GM19372 (cell line): ENCODE measurements around the gene HSPB6.

Source experiments
- ATAC-seq: cut with Tn5 transposase; IDR thresholded peaks from one replicate; pipeline ENCODE4 v1.9.1; 2021; ENCODE audit warnings: mild to moderate bottlenecking, low read depth, moderate library complexity; ENCODE audit not compliant: unreplicated experiment

Gene HSPB6

DNA sequence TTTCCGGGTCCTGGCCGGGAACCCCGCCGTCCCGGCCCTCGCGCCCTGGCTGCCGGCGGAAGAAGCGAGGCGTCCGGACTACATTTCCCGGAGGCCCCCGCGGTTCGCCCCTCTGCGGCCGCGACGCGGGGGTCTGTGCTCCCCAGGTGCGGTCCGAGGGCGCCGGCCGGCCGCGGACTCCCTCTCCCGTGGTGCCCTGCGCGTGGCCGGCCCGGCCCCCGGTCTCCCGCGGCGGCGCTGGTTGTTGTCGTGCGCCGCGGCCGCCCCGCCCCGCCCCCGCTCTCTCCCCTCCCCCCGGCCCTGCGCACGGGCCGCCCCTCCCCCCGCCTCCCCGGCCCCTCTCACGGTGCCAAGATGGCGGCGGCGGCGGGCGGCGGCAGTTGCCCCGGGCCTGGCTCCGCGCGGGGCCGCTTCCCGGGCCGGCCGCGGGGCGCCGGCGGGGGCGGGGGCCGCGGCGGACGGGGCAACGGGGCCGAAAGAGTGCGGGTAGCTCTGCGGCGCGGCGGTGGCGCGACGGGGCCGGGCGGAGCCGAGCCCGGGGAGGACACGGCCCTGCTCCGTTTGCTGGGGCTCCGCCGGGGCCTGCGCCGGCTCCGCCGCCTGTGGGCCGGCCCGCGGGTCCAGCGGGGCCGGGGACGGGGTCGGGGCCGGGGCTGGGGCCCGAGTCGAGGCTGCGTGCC lies 39.0 kb downstream of the HSPB6 start, which contains the start of gene KMT2B:
KMT2B (plus strand) TSS at position 339 of the 680 bp plus-strand sequence; CDS start at position 355, 16 bp downstream.
- peak; percentile 58 for ATAC-seq

DNA sequence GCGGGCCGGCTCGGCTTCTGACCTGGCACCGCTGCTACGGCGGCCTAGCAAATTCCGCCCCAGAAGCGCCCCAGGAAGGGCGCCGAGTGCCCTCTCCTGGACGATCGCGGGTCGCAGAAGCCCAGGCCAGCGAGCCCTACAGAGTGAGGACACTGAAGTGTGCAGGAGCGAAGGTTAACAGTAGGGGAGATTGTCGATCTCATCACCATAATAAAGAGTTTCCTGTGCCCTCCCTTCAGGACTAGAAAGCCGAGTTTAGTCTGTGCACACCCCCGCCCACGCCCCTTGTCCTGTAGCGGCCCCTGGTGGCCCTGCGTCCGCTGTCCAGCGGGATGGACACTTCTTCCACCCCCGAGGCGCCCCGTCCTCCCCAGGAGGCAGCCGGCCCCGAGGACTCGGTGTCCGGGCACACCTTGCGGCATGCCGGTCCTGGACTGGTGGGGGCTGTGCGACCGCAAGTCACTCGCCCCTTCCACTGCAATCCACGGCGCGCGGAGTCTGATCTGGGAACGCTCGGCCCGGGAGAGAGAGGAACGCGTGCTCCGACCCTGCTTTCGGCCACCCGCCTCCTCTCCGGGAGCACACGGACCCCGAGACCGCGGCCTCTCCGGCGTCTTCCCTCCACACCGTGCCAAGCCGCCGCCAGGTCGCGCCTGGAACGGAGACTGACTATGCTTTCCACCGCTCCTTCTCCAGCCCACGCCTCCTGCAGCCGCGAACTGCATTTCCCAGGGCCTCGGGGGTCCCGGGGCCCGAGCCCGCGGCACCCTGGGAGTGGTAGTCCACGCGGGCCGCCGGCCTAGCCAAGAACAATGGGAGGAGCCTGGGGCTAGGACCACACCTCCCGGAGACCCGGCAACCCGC lies 39.8 kb downstream of the HSPB6 start:
- peak; percentile 64 for ATAC-seq

DNA sequence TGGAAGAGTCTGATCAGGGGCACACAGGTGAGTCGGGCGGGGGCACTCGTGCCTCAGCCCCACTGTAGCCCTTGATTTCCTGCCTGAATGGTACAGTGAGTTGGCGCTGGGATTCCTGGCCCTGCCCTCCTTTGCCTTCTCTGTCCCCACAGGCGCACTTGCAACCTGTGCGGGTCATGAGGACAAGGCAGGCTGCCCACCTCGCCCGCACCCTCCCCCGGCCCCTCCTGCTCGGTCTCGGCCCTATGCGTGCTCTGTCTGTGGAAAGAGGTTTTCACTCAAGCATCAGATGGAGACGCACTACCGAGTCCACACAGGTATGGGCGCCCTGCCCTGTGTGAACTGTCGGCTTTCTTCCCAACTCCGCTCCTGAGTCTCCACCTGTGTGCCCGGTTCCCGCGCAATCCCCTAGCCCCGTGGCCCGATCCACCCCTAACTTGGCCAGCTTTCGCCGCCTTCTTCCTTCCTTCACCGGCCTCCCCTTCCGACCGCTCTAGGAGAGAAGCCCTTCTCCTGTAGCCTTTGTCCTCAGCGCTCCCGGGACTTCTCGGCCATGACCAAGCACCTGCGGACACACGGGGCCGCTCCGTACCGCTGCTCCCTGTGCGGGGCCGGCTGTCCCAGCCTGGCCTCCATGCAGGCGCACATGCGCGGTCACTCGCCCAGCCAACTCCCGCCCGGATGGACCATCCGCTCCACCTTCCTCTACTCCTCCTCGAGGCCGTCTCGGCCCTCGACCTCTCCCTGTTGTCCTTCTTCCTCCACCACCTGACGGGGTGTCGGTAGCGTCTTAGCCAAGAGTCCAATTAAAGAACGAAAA lies 40.6 kb downstream of the HSPB6 start:
- ATAC-seq, result no peak

DNA sequence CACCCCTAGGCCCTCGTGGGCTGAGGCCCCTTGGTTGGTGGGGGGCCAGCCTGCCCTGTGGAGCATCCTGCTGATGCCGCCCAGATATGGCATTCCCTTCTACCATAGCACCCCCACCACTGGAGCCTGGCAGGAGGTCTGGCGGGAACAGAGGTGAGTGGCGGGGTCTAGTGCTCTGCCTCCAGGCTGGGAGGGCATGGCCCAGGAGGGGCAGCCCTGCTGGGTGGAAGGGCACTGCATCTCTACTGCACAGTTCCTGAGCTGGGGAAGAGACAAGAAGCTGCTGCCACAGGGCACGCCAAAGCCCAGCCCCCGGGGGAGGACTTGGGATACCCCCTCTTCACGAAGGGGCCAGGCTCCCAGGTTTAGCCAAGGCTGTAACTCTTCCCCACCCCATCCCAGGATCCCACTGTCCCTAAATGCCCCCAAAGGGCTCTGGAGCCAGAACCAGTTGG lies 41.4 kb downstream of the HSPB6 start:
- ATAC-seq, result no peak

DNA sequence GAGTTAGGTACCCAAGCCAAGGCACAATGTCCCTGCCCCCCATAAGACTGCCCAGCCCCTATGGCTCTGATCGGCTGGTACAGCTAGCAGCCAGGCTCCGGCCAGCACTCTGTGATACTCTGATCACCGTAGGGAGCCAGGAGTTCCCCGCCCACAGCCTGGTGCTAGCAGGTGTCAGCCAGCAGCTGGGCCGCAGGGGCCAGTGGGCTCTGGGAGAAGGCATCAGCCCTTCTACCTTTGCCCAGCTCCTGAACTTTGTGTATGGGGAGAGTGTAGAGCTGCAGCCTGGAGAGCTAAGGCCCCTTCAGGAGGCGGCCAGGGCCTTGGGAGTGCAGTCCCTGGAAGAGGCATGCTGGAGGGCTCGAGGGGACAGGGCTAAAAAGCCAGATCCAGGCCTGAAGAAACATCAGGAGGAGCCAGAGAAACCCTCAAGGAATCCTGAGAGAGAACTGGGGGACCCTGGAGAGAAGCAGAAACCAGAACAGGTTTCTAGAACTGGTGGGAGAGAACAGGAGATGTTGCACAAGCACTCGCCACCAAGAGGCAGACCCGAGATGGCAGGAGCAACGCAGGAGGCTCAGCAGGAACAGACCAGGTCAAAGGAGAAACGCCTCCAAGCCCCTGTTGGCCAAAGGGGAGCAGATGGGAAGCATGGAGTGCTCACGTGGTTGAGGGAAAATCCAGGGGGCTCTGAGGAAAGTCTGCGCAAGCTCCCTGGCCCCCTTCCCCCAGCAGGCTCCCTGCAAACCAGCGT lies 42.1 kb downstream of the HSPB6 start:
- ATAC-seq, result no peak

DNA sequence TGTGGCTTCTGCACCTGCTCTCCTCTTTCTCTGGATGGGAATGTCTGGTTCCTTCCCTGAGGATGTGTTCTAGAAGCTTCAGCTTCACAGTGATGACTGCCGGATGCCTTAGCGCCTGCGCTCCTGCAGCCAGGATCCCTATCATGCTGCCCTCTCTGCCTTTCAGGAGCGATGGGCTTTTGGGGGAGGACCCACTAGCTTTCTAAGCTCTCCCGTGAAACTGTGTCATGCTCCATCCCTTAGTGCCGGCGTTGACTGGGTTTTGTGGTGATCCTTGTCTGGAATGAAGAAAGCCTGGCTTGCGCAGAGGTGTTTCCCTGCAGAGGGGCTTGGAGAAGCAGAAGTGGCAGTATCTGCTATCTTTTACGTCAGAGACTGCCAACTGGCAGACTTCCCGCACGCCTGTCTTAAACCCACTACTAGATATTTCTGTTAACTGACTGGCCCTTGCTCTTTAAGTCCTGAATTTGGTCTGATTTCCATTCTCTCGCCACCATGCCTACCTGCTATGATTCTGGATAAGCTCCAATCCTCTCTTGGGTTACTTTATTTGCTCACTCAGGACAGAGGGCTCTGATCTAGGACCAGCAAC lies 42.8 kb downstream of the HSPB6 start:
- no peak for ATAC-seq

DNA sequence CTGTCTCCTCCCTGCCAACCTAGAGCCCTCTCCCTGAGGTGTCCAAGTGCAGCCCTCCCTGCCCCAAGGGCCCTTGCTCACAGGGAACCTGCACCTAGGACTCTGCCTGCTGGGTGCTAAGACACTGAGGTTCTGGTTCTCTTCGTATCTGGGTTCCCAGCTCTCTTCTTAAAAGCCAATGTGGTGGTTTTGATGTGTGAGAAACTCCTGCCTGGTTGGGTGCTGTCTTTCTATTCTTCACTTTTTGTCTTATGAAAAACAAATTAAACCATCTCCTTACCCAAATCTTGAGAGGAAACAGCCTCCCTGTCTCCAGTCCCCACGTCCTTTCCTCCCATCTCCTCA lies 43.4 kb downstream of the HSPB6 start:
- no peak for ATAC-seq

DNA sequence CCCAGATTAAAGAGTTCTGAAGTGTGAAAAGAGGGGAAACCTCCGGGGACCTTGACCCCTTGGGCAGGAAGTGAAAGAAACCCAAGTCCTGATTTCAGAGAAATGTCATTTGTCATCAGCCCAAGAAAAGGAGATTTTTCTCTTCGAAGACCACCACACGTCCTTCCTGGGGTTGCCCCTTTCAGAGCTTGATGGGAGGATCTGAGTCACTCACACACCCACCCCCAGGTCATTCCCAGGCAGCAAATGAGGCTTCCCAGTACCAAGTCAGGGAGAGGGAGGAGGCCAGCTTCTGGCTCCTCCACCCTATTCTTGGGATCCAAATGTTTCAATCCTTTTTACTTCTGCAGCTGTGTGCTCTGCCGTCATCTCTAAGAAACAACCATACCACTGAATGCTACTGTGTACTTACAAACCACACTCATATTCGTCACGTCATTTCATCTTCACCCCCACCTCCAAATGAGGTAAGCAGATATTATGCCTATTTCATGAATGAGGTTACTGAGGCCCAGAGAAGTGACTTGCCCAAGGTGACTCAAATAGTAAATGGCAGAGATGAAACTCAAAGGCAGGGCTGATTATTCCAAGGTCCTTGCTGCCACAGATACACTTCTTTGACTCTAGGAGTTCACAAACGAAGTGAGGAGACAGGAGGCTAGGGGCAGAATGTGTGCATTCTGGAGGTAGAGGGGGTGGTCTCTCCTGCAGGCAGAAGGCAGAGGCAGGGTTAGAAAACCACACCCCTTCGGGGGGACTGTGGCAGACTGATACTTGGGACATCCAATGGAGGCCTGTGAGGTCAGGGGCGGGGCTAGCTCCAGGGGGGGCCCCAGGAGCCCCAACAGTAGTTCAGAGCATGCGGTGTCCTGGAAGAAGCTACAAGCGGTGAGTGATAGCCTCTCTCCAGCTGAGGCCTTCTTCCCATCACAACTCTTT lies 44.0 kb downstream of the HSPB6 start:
- ATAC-seq, result no peak

DNA sequence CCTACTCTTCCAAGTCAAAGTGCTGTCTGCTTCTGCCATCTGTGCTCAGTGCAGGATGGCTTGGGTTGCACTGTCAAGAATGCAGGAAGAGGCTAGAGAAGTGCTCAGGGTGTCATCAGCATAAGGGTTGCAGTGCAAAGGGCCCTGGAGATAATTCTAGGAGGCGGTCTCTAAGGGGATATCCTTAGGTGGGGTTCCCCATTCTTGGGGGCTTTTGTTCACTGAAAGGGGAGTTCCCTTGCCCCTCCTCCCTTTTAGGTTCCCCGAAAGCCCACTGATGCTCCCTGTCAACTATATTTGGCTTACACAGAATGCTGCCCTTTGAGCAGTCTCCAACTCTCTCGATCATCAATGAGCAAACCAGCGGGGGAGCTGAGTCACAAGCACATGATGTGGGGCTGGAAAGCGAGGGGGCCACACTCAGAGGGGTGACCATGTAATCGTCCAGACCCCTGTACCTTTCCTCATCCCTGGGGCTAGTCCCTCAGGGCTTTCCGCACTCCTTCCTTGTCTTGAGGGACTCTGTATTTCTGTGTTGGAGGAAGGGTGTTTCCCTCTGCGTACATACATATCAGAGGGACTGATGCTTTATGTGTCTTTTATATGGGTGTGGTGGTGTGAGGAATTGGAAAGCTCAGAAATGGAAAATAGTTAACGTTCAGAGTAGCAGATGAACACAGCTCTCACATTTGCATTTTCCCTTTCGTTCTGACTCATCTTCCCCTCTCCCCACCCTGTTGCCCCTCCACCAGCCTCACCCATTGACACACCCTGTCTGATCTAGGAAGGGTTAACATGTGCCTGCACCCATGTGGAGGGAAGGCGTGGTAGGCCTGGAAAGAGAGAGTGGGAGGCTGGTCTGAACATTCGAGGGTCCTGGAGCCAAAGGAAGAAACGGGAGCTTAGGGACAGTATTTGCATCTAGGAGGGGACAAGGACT lies 45.8 kb downstream of the HSPB6 start:
- ATAC-seq, result peak; percentile 36

DNA sequence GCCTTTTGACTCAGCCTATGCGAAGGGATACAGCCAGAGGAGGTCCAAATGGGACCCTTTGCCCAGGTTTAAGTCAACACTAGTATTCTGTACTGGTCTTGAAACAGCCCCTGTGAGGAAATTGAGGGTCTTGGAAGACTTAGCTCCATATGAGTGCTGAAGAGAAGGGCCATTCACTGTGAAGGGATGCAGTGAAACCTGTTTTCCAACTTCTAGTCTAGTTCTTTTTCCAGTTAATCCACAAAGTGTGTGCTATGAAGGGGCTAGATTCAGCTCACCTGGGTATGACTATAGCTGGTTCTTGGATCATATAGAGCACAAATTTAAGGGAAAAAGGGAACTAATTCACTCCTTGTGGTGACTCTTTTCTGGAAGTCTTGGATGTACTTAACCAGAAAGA lies 48.4 kb downstream of the HSPB6 start:
- no peak for ATAC-seq
